EH (cell line): ENCODE data around the gene PYY.

Source experiments
- DNase-seq: peaks from one replicate; pipeline ENCODE4 v3.0.0-alpha.2; 2015; ENCODE audit warnings: low read depth

Gene PYY

DNA sequence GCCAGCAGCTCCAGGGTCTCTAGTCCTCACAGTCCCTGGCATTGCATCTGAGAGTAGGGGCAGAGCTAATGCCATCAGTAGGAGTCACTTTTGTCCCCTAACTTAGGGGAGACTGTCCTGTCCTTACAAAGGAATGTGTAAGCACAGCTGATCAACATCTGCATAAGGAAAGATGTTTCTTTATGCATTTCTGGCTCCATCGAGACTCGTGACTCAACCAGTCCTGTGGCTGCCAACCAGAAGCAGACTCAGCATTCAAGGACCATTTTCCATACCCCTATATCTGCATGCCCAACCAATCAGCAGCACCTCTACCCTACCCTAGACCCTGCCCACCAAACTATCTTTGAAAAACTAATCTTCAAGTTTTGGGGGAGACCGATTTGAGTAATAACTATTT is 38.2 kb downstream of the PYY start:
- no peak for DNase-seq

- DNase-seq: no peak
Observed at GRCh38 chr17:43914451-43914850, 39.3 kb downstream of the PYY start.

DNA sequence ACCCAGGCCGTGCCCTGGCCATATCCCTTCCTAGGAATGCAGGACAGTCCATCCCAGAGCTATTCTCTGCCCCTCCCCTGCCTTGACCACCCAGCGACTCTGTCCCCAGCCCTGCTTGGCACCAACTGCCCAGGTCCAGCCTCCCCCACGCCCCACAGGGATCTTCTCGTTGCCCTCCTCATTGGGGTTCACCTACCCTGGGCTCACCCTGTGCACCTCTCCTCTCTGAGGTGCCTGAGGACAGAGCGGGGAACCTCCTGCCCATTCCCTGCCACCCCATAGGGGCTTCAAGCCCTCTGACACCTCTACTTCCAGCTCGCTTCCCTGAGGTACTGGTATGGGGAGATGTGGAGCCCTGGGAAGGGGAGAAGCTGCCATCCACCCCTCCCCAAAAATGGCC is 40.2 kb downstream of the PYY start:
- no peak for DNase-seq

DNA sequence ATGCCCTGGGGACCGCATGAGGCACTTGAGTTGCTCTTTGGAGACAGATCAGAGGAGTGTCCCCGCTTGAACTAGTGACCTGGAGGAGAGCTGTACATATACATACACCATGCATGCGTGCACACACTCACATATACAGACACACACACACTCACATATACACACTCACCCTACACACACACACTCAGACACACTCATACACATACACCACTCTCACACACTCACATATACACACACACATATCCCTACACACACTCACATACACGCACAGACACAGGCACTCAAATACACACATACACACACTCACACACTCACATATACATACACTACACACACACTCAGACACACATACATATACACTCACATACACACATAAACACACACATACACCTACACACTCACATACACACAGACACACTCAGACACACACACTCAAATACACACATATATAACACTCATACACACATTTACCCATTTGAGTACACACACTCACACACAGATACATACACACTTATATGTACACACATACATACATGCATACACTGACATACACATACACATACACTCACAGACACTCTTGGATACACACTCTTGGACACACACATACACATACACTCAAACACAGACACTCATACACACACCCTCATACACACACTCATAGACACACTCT is 41.0 kb downstream of the PYY start:
- no peak for DNase-seq

GRCh38 chr17:43911904-43912303 is 41.8 kb downstream of the PYY start:
- no peak for DNase-seq

- no peak for DNase-seq
Observed at GRCh38 chr17:43909537-43910231, 44.1 kb downstream of the PYY start.

- peak; percentile 84 for DNase-seq
Observed at GRCh38 chr17:43907998-43908721, 45.6 kb downstream of the PYY start.

GRCh38 chr17:43907425-43907981 is 46.2 kb downstream of the PYY start, which contains the start of gene MPP2:
TSS of gene MPP2 (minus strand) at chr17:43907536. CDS start at chr17:43904460, 3,076 bp downstream.
- DNase-seq: peak; percentile 71

- DNase-seq: no peak
Observed at GRCh38 chr17:43906951-43907424, 46.8 kb downstream of the PYY start.

DNA sequence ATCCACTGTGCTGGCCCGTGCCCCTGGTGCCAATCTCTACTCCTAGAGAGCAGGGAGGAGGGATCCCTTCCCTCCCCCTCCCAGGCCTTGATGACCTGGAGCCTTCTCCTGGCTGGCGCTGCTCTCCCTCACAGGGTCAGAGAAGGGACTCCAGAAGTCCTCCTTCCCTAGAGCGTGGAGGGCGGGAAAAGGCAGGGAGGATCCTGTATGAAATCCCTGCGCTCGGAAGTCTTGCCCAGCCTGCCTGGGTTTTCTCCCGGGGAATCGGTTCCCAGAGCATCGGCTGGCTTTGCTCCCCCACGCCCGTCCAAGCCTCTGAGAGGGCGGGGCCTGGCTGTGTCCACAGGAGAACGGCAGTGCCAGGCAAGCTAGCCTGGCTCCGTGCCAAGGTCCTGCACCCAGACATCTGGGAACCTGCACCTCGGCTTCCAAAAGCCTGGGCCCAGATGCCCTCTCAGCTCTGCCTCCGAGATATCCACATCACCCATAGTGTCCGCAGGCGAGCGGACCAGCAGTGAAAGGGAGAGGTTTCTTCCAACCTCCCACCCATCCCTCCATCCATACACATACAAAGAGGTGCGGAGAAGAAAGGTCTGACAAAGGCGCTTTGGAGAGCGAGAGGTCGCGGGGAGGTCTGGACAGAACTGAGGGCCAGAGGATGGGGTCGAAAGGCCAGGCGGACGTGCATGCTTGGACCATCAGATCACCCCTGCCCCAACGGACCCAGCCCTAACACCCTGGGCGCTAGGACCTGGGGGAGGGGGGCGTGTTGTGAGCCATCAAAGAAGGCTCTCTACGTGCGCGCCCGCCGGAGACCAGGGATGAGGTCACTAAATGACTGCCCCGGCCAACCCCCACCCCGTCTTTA is 47.5 kb downstream of the PYY start:
- DNase-seq: peak; percentile 67

DNA sequence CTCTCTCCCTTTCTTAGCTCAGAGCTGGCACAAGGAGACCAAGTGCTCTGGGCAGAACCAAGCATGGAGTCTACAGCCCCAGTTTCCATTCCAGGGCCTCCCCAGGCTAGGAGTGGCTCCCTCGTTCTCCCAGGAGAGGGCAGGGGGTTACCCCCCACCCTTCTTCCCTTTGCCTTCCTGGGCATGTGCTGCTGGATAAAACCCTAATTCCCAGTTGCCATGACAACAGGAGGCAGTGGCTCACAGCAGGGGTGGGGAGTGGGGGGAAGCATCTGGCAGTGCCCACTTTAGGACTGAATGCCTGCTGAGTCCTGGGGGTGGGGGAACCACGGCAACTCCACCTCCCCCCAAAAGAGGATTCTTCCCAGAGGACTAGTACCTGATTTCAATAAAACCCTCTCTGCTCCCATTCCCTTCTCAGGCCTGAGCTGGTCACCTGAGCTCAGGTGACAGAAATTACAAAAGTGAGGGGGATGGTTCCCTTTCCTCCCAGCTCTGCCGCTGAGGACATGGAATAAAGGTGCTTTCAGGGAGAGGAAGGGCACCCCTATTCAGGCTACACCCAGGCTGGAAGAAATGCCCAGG is 48.2 kb downstream of the PYY start:
- no peak for DNase-seq
